Activated effector memory CD4-positive, alpha-beta T cell treated with anti-CD3 and anti-CD28 coated beads, Interleukin-2, amount 50 U/mL, for 16 hours (primary cell): ENCODE data around the gene PDGFD.

ENCODE experiments used
- DNase-seq: peaks from one replicate; pipeline ENCODE4 v3.0.0-alpha.2; 2020

Gene PDGFD

DNA sequence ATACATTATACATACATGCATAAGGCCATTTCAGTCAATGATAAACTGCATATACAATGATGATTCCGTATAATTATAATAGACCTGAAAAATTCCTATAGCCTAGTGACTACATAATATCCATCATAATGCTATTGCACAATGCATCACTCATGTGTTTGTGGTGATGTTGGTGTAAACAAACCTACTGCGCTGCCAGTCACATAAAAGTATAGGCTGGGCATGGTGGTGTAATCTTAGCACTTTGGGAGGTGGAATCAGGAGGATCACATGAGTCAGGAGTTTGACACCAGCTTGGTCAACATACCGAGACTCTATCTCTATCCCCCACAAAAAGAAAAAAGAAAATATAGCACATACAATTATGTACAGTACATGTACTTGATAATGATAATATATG is 291.2 kb downstream of the PDGFD start:
- no peak for DNase-seq

DNA sequence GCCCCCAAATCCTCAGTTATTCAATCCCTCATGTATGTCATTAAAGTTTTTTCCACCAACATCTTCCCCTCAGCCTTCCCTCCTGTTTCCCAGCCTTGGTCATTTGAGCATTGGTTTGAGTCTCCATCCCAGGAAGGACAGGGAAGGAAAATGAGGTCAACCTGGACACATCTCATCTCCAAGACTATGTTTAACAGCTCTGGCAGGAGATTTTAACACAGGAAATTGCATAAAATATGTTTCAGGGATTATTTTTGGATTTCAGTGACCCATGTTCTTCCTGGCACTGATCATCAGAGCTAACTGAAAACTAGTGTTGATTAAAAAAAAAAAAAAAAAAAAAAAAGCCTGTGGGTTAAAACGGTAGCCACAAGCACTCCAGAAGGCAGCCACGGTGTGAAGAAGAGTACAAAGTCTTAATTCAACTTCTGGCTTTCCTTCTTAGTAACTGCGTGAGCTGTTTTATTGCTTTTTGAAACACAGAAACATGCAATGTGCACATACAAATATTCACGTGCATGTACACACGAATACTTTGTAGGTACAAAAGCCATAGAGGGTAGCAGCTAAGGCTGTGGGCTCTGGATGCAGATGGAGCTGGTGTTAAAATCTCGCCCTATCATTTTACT is 291.9 kb downstream of the PDGFD start:
- no peak for DNase-seq

DNA sequence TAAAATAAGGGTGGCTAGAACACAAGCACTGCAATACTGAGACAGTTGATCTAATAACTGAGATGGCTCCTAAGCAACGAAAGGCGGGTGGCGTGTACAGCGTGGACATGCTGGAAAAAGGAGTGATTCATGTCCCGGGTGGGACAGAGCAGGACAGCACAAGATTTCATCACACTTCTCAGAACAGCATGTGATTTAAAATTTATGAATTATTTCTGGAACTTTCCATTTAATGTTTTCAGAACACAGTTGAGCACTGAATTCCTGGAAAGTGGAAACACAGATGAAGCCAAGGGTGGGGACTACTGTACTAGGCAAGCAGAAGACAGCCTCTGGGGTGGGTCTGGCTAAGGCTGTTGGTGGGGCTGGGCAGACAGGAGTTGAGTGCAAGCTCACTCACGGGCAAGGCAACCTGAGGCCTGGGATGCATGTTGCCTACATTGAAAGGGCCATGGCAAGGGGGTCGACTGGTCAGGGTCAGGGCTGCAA is 293.1 kb downstream of the PDGFD start:
- no peak for DNase-seq

DNA sequence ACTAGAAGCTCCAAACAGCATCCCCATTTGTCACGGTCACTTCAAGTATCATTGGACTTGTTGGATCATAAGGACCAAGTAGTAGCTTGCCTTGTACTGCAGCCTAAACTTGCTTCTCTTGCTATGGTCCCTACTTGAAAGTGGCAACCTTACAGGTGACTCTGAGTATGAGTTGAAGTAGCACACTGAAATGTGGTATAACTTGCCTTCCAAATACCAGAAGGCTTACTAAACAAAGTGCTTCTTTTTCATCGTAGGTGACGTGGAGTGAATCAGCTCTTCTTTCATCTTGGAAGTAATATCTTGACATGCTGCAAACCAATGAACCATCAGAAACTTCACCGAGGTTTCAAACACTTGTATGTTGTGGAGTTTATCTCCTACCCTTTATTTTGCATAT is 296.5 kb downstream of the PDGFD start:
- no peak for DNase-seq

DNA sequence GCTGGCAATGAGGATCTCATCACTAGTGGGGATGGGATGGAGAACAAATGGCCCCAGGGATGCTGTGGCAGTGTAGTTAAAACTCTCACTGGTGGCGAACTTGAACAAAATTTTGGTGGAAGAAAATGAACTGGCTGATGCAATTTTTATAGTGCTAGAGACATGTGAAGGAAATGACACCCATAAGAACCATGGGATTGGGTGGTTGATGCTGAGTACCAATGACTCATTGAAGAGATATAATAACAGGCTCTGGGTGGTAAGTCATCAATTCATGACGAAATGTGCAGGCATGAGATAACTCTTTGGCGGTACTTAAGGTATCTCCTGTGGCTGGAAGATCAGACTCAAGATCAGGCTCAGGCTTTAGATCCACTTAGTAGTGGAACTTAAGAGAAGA is 300.4 kb downstream of the PDGFD start:
- DNase-seq = no peak

DNA sequence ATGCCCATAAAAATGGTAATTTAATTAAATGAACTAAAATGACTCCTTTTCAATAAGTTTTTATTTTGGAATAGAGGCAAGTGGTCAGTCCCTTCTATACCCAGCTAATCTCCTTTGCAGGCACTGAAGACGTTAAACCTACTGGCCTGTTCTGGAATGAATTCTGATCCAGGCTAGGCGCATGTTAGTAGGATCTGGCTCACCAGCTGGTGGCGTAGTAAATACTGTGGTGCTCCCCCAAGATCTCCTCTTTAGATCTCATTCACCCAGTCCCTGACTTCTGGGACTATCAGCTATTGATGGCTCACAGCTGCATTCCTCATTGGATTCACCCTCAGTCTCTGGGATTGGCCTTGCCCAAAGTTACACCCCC is 301.2 kb downstream of the PDGFD start:
- DNase-seq = no peak

DNA sequence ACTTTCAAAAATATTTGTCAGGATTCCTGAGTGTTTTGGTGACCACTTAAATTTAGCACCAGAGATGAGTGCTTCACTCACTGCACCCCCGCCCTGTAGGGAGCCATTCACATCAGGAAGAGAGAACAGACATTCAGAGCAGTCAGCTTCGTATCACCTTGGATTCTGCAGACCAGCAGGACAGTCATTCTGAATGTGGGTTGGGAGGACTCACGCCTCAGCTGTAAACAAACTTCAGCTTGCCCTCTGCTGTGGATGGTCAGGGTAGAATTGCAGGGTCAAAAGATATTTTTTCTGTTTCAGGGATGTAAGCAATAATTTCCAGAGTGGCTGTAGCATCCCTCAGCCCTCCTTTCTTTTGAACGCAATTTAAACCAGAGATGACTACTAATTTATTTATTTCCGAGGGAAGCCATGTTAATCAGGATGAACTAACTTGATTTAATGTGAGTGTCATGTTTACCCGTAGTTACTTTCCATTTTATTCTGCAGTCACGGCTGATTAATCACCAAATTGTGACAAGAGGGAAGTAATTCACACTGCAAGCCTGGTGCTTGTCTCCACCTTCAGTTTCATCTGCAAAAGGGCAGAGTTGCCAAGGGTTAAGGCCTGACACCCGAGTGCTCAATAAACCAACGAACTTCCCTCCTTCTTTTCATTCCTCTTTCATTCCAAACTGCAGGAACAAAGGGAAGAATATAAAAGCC is 301.7 kb downstream of the PDGFD start:
- no peak for DNase-seq
